Spleen (tissue), 11 donors: ENCODE results near the gene LNX1. TPM values are rescaled to one million over a fixed set of nuclear protein-coding genes. Genes with fewer than 3 reads are reported as not detected.

Experiments used
- DNase-seq: peaks from one replicate; pipeline ENCODE4 v3.0.0-alpha.2; 2020
- H3K27ac ChIP-seq, 8 donors: fragments of 200-600 bp; sonication (generic) in 7 of 8; 1 replicate in 4 of 8; 2 replicates in 4 of 8; pipeline versions ENCODE4 v1.5.0 to v1.8.0; 2016 to 2021; ENCODE audit warnings: inconsistent platforms in 4 of 8, mild to moderate bottlenecking in 4 of 8, moderate library complexity in 1 of 8
- H3K27me3 ChIP-seq, 7 donors: fragments of 200-600 bp; sonication (generic) in 6 of 7; replicated peaks in 1 of 7; 1 replicate in 4 of 7; 2 replicates in 3 of 7; pipeline versions ENCODE4 v1.5.0 to v1.8.0; 2016 to 2021; ENCODE audit warnings: inconsistent platforms in 3 of 7, mild to moderate bottlenecking in 1 of 7
- H3K36me3 ChIP-seq, 6 donors: fragments of 200-600 bp; sonication (generic) in 5 of 6; 1 replicate in 4 of 6; 2 replicates in 2 of 6; pipeline versions ENCODE4 v1.5.0 to v1.8.0; 2016 to 2021; ENCODE audit warnings: inconsistent platforms in 2 of 6
- H3K4me1 ChIP-seq, 6 donors: fragments of 200-600 bp; sonication (generic) in 5 of 6; 1 replicate in 3 of 6; 2 replicates in 3 of 6; pipeline versions ENCODE4 v1.5.0 to v1.8.0; 2016 to 2021; ENCODE audit warnings: inconsistent platforms in 3 of 6
- H3K4me3 ChIP-seq, 8 donors: fragments of 200-600 bp; sonication (generic) in 7 of 8; 1 replicate in 4 of 8; 2 replicates in 4 of 8; pipeline versions ENCODE4 v1.5.0 to v1.8.0; 2016 to 2021; ENCODE audit warnings: inconsistent platforms in 4 of 8, mild to moderate bottlenecking in 4 of 8, moderate library complexity in 2 of 8
- H3K9me3 ChIP-seq, 8 donors: fragments of 200-600 bp; sonication (generic) in 7 of 8; 1 replicate in 4 of 8; 2 replicates in 4 of 8; pipeline versions ENCODE4 v1.5.0 to v1.8.0; 2016 to 2021; ENCODE audit warnings: inconsistent platforms in 4 of 8
- CTCF ChIP-seq, 11 experiments: fragments of 200-600 bp in 7 of 11; fragments of 450-650 bp in 4 of 11; sonication (generic) in 4 of 11; IDR thresholded peaks in 8 of 11; conservative IDR thresholded peaks in 3 of 11; 1 replicate in 7 of 11; 2 replicates in 4 of 11; pipeline versions ENCODE4 v1.4.0 to v1.8.0; 2016 to 2021; ENCODE audit warnings: antibody characterized with exemption in 11 of 11, inconsistent platforms in 4 of 11, mild to moderate bottlenecking in 1 of 11
- POLR2A ChIP-seq, 3 donors: fragments of 450-650 bp; IDR thresholded peaks; one replicate each; pipeline ENCODE4 v1.5.1; 2017; ENCODE audit warnings: antibody characterized with exemption in 3 of 3, mild to moderate bottlenecking in 1 of 3
- POLR2AphosphoS5 ChIP-seq, 3 donors: sonication (generic); formaldehyde crosslinking; IDR thresholded peaks; one replicate each; pipeline ENCODE4 v1.5.1; 2017; ENCODE audit warnings: antibody characterized with exemption in 3 of 3
- WGBS, 5 donors: extraction: QIAGEN DNeasy Blood & Tissue Kit in 3 of 5; methylation state at CpG; one replicate each; pipeline versions ENCODE4 v1.1.5 to v1.1.7; 2013 to 2018; 5-methylcytosine and 5-hydroxymethylcytosine counted together
- intact Hi-C: fragments of 100-400 bp; cut with DNase I; formaldehyde crosslinking; loops from one replicate; pipeline ENCODE4 v1.15.0; 2023; ENCODE audit warnings: low total_unique reads
- polyA plus RNA-seq, 3 donors: library from polyadenylated mRNA; stranded (reverse); fragments of 200-250 nt; gene quantifications; one replicate each; pipeline ENCODE4 v1.2.1, GENCODE V29; 2013
- total RNA-seq, 7 donors: library from RNA; depleted of rRNA in 3 of 7; stranded (reverse); fragments of >200 nt in 3 of 7; fragmentation: NEBNext Ultra II Directional in 4 of 7; extraction: Animal tissue kit (Norgen Biotek cat#: 25700) in 4 of 7; gene quantifications; one replicate each; pipeline versions ENCODE4 v1.1.0 to v1.2.1, GENCODE V29; 2016 to 2021
- donor health status: healthy with polysubstance abuse.
- donor health status: DM: no; HTN: no; CAD: no; lungs with moderate emphysema.
- donor health status: DM: no; HTN: no; CAD: no.
- donor health status: Bipolar disorder and iron deficiency.
- donor health status: healthy.
- donor health status: DM: no; HTN: no; CAD: no.
- donor health status: DM: yes; HTN: yes; CAD: no.

LNX1 gene
- total and polyA plus RNA-seq, 10 donors = 0.08 to 0.20 (median 0.13) TPM; not detected in 5

DNA sequence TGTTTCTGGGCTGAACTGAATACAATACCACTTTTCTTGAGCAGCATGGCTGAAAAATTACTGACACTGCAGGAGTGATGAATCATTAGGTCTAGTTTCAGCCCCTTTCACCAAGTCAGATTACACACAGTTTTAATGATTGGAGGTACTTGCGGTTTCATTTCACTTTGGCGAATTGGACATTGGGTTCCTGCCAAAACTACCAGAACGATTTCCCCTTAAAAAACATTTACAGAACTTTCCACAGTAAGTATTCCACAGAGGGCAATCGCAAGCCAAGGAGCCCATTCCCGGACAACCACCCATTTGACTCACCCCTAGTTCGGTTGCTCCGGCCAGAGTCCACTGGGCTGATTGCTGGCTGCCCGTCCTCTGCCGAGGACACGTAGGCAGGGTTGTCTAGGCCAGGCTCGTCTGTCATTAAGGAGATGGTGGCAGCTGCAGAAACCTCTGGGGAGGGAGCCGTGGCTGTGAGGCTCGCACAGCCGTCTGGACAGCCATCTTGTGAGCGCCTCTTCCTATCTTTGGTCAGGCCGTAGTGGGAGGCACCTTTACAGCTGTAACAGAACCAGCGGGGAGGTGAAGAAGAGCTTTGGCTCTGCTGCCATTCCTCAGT, 83.5 kb downstream of the LNX1 start:
- peak overlapping the region in 2 of 8 donors; percentile 5 to 18 for H3K27ac ChIP-seq
- no peak for DNase-seq
- intact Hi-C loops = no loop called here

DNA sequence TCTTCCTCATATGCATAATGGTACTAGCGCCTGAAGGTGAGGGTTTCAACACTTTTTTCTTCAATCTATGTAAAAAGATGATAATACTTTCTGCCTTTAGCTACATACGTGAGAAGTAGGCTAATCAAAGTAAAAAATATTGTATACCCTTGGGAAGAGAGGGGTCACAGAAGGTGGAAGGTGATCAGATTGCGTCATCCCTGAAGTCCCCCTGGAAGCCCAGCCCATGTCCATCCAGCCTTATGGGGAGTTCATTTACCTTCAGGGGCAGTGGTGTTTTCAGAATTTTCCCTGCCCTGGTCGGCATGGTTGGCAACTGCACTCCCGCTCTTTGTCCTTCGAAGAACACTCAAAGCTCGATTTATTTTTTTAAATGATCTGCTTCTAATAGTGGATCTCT, 84.2 kb downstream of the LNX1 start:
- Histone ChIP-seq H3K9me3 (no peaks in the 10 kb centered on the region), H3K4me1 (no peaks in the 10 kb centered on the region), H3K36me3 (no peaks in the 10 kb centered on the region), H3K27me3 (no peaks in the 10 kb centered on the region), H3K4me3 (no peak overlapping the region), H3K27ac (no peak overlapping the region)
- 90 to 96% (median 92%) methylated on average over 7 of the region's 7 CpGs for WGBS, 5 donors
- TF ChIP-seq POLR2AphosphoS5 (IDR thresholded peaks at IDR 0.05) (no peak), POLR2A (IDR thresholded peaks at IDR 0.05) (no peak), CTCF (IDR thresholded peaks at IDR 0.05 in 8 of 11, conservative IDR thresholded peaks at IDR 0.05 in 3 of 11) (no peak)
- intact Hi-C loops = no loop called here
- DNase-seq = no peak

More for the DNA sequence above, 83.5 kb downstream of the LNX1 start:
- H3K36me3 ChIP-seq = no peaks in the 10 kb centered on the region
- TF ChIP-seq POLR2AphosphoS5 (IDR thresholded peaks at IDR 0.05) (no peak), CTCF (IDR thresholded peaks at IDR 0.05 in 8 of 11, conservative IDR thresholded peaks at IDR 0.05 in 3 of 11) (no peak), POLR2A (IDR thresholded peaks at IDR 0.05) (no peak)
- no peaks in the 10 kb centered on the region for H3K4me1 ChIP-seq
- H3K4me3 ChIP-seq = no peak overlapping the region
- H3K9me3 ChIP-seq = no peaks in the 10 kb centered on the region
- no peaks in the 10 kb centered on the region for H3K27me3 ChIP-seq
- 78 to 86% (median 83%) methylated on average over 12 to 17 of the region's 17 CpGs for WGBS, 5 donors

GRCh38 chr4:53505947-53506346, 85.3 kb downstream of the LNX1 start:
- Histone ChIP-seq H3K36me3 (no peaks in the 10 kb centered on the region), H3K9me3 (no peaks in the 10 kb centered on the region), H3K4me1 (no peaks in the 10 kb centered on the region), H3K27ac (no peak overlapping the region), H3K27me3 (no peaks in the 10 kb centered on the region), H3K4me3 (no peak overlapping the region)
- DNase-seq = no peak
- 76 to 89% (median 87%) methylated on average over 2 of the region's 2 CpGs for WGBS, 5 donors
- TF ChIP-seq POLR2A (IDR thresholded peaks at IDR 0.05) = no peak
- no peak for TF ChIP-seq POLR2AphosphoS5 (IDR thresholded peaks at IDR 0.05)
- no peak for TF ChIP-seq CTCF (IDR thresholded peaks at IDR 0.05 in 8 of 11, conservative IDR thresholded peaks at IDR 0.05 in 3 of 11)
- intact Hi-C loops = no loop called here

DNA sequence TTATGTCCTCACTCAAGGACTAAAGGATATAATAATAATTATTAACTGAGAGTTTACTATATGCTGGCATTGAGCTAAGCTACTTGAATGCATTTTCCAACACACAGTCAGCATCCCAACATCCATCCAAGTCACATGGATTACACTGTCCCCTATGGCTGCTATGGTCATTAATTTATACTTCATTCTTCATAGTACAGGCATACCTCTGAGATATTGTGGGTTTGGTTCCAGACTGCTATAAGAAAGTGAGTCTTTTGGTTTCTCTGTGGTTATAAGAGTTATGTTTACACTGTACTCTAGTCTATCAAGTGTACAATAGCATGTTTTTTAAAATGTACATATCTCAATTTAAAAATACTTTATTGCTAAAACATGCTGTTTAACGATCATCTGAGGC, 89.2 kb downstream of the LNX1 start:
- Histone ChIP-seq H3K27ac (no peak overlapping the region), H3K9me3 (no peaks in the 10 kb centered on the region), H3K27me3 (no peaks in the 10 kb centered on the region), H3K4me1 (no peaks in the 10 kb centered on the region), H3K36me3 (no peaks in the 10 kb centered on the region), H3K4me3 (no peak overlapping the region)
- DNase-seq = no peak
- no peak for TF ChIP-seq POLR2AphosphoS5 (IDR thresholded peaks at IDR 0.05)
- intact Hi-C loops = no loop called here
- WGBS, 5 donors = 81 to 100% (median 91%) methylated on average over 1 of the region's 1 CpG
